HepG2 (cell line): ENCODE results near the gene VAT1L. TPM values are rescaled to one million over a fixed set of nuclear protein-coding genes. Genes with fewer than 3 reads are reported as not detected.

Experiments
- ATAC-seq: fragments of 200-7000 bp; cut with Tn5 transposase; 3 replicates; pipeline ENCODE4 v1.9.1; 2020; ENCODE audit warnings: mild to moderate bottlenecking, moderate library complexity
- BruUV-seq: library from RNA; stranded (reverse); fragments of 400-500 nt; replicated peaks from 2 replicates; lab custom pipeline; 2021; lab: Mats Ljungman, UMichigan
- CTCF ChIA-PET: fragments of 300-600 bp; formaldehyde crosslinking; extraction: SDS; loops from one replicate; lab custom pipeline; 2021; ENCODE audit warnings: low total read pairs, inconsistent platforms, low intra/inter-chr PET ratio; lab: Yijun Ruan, JAX
- POLR2A ChIA-PET: fragments of 350-600 bp; sonication (Branson Sonifier 250); formaldehyde crosslinking; loops from one replicate; lab custom pipeline; 2020; ENCODE audit warnings: antibody characterized with exemption, inconsistent platforms; lab: Yijun Ruan, JAX
- DNase-seq: peaks from one replicate; pipeline ENCODE4 v3.0.0-alpha.2; 2015; ENCODE audit warnings: low spot score
- FAIRE-seq: peaks from 3 replicates; lab custom pipeline; 2011; peaks lifted over from hg19 to GRCh38; lab: Jason Lieb, UNC
- H2AFZ ChIP-seq: one replicate; pipeline ENCODE4 v1.6.1; 2011; ENCODE audit warnings: low read length, inconsistent platforms
- H3K27ac ChIP-seq: fragments of 300-600 bp; 3 replicates; pipeline ENCODE4 v1.8.0; 2011; ENCODE audit warnings: mixed run types, mild to moderate bottlenecking, mixed read lengths, low read length, inconsistent platforms; ENCODE audit not compliant: insufficient read depth; ENCODE audit errors: extremely low read length
- H3K27me3 ChIP-seq, 2 experiments: fragments of 200-600 bp in 1 of 2; 2 replicates in 1 of 2; 3 replicates in 1 of 2; pipeline versions ENCODE4 v1.6.0 to v1.8.0; 2011; ENCODE audit warnings: low read length in 2 of 2, mild to moderate bottlenecking in 2 of 2, moderate library complexity in 2 of 2, inconsistent platforms in 1 of 2; ENCODE audit not compliant: insufficient read depth in 2 of 2, control insufficient read depth in 1 of 2
- H3K36me3 ChIP-seq, 2 experiments: fragments of 200-600 bp in 1 of 2; replicated peaks in 1 of 2; 2 replicates in 1 of 2; 3 replicates in 1 of 2; pipeline versions ENCODE4 v1.5.1 to v1.8.0; 2011; ENCODE audit warnings: low read length in 2 of 2, inconsistent platforms in 1 of 2; ENCODE audit not compliant: insufficient read depth in 2 of 2, control insufficient read depth in 1 of 2
- H3K4me1 ChIP-seq: 2 replicates; pipeline ENCODE4 v1.5.1; 2012; ENCODE audit warnings: low read length, inconsistent platforms; ENCODE audit not compliant: insufficient read depth
- H3K4me2 ChIP-seq: 2 replicates; pipeline ENCODE4 v1.6.0; 2011; ENCODE audit warnings: low read depth, low read length, inconsistent platforms
- H3K4me3 ChIP-seq, 3 experiments: fragments of 200-600 bp in 1 of 3; sonication (generic), shearing (Covaris generic) in 1 of 3; replicated peaks in 1 of 3; 2 replicates each; pipeline ENCODE4 v1.5.1; 2011 to 2016; ENCODE audit warnings: low read length in 3 of 3, inconsistent platforms in 2 of 3, low read depth in 2 of 3, mild to moderate bottlenecking in 2 of 3, control low read depth in 1 of 3, mixed read lengths in 1 of 3; ENCODE audit not compliant: insufficient read depth in 1 of 3
- H3K79me2 ChIP-seq: one replicate; pipeline ENCODE4 v1.6.1; 2011; ENCODE audit warnings: low read length, inconsistent platforms; ENCODE audit not compliant: insufficient read depth
- H3K9ac ChIP-seq: 2 replicates; pipeline ENCODE4 v1.6.0; 2011; ENCODE audit warnings: mild to moderate bottlenecking, low read depth, low read length, inconsistent platforms; ENCODE audit not compliant: insufficient read depth
- H3K9me3 ChIP-seq: 2 replicates; pipeline ENCODE4 v1.5.1; 2012; ENCODE audit warnings: mild to moderate bottlenecking, low read length
- H4K20me1 ChIP-seq: 2 replicates; pipeline ENCODE4 v1.6.0; 2011; ENCODE audit warnings: inconsistent platforms, mild to moderate bottlenecking, low read length, moderate library complexity; ENCODE audit not compliant: insufficient read depth
- LCORL ChIP-seq, 2 experiments: fragments of 450-650 bp in 1 of 2; sonication (generic) in 1 of 2; formaldehyde crosslinking in 1 of 2; IDR thresholded peaks; 2 replicates each; pipeline versions ENCODE4 v1.5.0 to v1.6.1; 2017 to 2020; ENCODE audit warnings: antibody characterized with exemption in 1 of 2, missing genetic modification reagents in 1 of 2
- MED1 ChIP-seq: sonication (generic); formaldehyde crosslinking; IDR thresholded peaks from 2 replicates; pipeline ENCODE4 v1.4.0; 2020; ENCODE audit warnings: missing genetic modification reagents
- NFIC ChIP-seq: IDR thresholded peaks from 2 replicates; pipeline ENCODE4 v1.6.1; 2012; ENCODE audit warnings: mild to moderate bottlenecking, low read length, inconsistent platforms
- RBM39 ChIP-seq: fragments of 200-400 bp; formaldehyde crosslinking; IDR thresholded peaks from one replicate; pipeline ENCODE4 v1.6.1; 2018; ENCODE audit warnings: antibody characterized with exemption, mild to moderate bottlenecking, low read depth, low read length; ENCODE audit not compliant: poor library complexity, severe bottlenecking
- ZEB1 ChIP-seq: IDR thresholded peaks from 2 replicates; pipeline ENCODE4 v1.6.1; 2012; ENCODE audit warnings: mild to moderate bottlenecking, low read depth, inconsistent platforms; ENCODE audit not compliant: insufficient replicate concordance
- ZMYM3 ChIP-seq: sonication (generic); formaldehyde crosslinking; IDR thresholded peaks from 2 replicates; pipeline ENCODE4 v1.5.1; 2020; ENCODE audit warnings: mild to moderate bottlenecking, missing genetic modification reagents
- ZNF749 ChIP-seq: sonication (generic); formaldehyde crosslinking; IDR thresholded peaks from 2 replicates; pipeline ENCODE4 v1.8.0; 2022; ENCODE audit warnings: mild to moderate bottlenecking, missing genetic modification reagents, moderate library complexity, borderline replicate concordance
- WGBS: methylation state at CpG from one replicate; pipeline ENCODE4 v1.1.6; 2017; ENCODE audit warnings: low lambda C conversion rate; 5-methylcytosine and 5-hydroxymethylcytosine counted together
- in situ Hi-C: cut with HindIII; loops from 2 replicates; pipeline ENCODE4 v1.10.0; 2017; ENCODE audit warnings: low pct_unique_long_range_greater_than_20kb; ENCODE audit not compliant: extremely low pct_ligation_motif_present
- intact Hi-C: fragments of 100-400 bp; cut with micrococcal nuclease; formaldehyde crosslinking; loops from one replicate; pipeline ENCODE4 v1.10.0; 2022; ENCODE audit not compliant: unreplicated experiment
- polyA plus RNA-seq, 8 experiments: library from polyadenylated mRNA; depleted of rRNA in 3 of 8; stranded (reverse) in 7 of 8; unstranded in 1 of 8; fragments of >200 nt; fragmentation: Illumina TruSeq in 4 of 8; extraction: Trizol in 4 of 8; gene quantifications; 2 replicates each; pipeline versions ENCODE4 v1.2.1 to v1.2.3, GENCODE V29; 2011 to 2016; ENCODE audit warnings: low read depth in 4 of 8, missing spikeins in 1 of 8, mixed read lengths in 1 of 8; ENCODE audit not compliant: insufficient read depth in 1 of 8
- total RNA-seq, 5 experiments: library from RNA; depleted of rRNA; stranded (reverse); fragments of >200 nt; fragmentation: Illumina TruSeq; extraction: Trizol; gene quantifications; 2 replicates each; pipeline ENCODE4 v1.2.3, GENCODE V29; 2016; ENCODE audit warnings: low read depth in 1 of 5

Gene VAT1L
- total and polyA plus RNA-seq, 2 of the 13 experiments (the other 11 are each of a cell fraction or from before 2014, with no cell fraction given): not detected

- no peak for FAIRE-seq
- H3K9ac ChIP-seq: no peak overlapping the region
- H3K27me3 ChIP-seq: no peaks in the 10 kb centered on the region
- no peak overlapping the region for H2AFZ ChIP-seq
- H3K27ac ChIP-seq: no peak overlapping the region
- TF ChIP-seq LCORL (IDR thresholded peaks at IDR 0.05): no peak
- TF ChIP-seq LCORL (CRISPR knock-in tag; IDR thresholded peaks at IDR 0.05): no peak
- no peak for TF ChIP-seq ZMYM3 (CRISPR knock-in tag)
- TF ChIP-seq ZNF749 (CRISPR knock-in tag): no peak
- TF ChIP-seq NFIC: no peak
- no peak for TF ChIP-seq MED1 (CRISPR knock-in tag)
- no peak for TF ChIP-seq ZEB1
- TF ChIP-seq RBM39: no peak
- TF ChIP-seq, all 625 proteins: peak for 0
- Histone ChIP-seq H3K4me1 (peaks cover 35% of the 10 kb centered on the region), H3K4me2 (no peak overlapping the region), H3K79me2 (no peaks in the 10 kb centered on the region), H3K36me3 (no peaks in the 10 kb centered on the region), H3K4me3 (no peak overlapping the region), H4K20me1 (no peaks in the 10 kb centered on the region), H3K9me3 (no peaks in the 10 kb centered on the region)
- intact Hi-C loops (no loop called here), in situ Hi-C loops (no loop called here)
- BruUV-seq: no TSS peak
- DNase-seq (no peak), ATAC-seq (no peak)
- 61% methylated on average over 3 of the region's 3 CpGs for WGBS
- POLR2A ChIA-PET: no interaction called here
- CTCF ChIA-PET: no interaction called here
Measured at GRCh38 chr16:77767826-77768225, 20.5 kb upstream of the VAT1L start.
